NCI-H446 treated with DMSO at 0.1 percent for 48 hours (cell line): ENCODE results near the gene ZPR1.
"Not testable (repeated sequence)": the region's sequence is repeated elsewhere in the genome, so short reads cannot be mapped to it uniquely, and the experiment has no call there.

Source experiments
- DNase-seq: peaks from one replicate; lab custom pipeline; 2025; lab: John Stamatoyannopoulos, UW

The ZPR1 gene

DNA sequence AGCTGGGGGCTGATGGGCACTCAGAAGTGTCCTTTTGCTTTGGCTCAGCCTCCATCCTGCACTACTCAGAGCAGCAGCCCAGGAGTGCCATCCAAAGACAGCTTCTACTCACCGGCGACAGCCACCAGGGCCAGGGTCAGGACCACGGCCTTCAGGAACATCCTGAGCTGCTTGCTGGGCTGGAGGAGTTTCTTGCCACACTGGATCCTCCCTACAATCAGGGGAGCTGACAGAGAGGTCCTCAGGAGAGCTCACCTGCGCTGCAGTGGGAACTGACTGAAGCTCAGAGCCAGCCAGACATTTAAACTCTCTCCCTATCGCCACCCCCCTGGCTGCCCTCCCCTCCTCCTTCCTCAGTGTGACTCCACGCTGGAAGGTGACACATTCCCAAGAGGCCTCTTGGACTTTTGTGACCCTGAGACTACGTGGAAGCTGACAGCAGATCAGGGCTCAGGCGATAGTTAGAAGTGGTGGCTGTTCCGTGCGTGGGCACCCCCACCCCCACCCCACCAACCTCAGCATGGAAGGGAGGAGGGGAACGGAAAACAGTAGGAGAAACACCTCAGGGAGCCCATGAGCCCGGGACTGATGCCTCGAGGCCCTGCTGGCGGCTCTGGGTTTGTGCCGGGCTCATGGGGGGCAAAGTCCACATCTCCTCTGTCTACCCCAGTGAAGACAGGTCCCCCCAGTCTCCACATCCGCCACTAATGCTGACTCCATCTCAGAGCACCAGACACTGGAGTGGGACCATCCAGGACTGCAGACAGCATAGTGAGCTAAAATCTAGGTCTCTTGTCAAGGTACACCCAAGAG, 35.4 kb upstream of the ZPR1 start, which contains the start of gene APOA4:
TSS of gene APOA4 (minus strand) at position 274 of the 813 bp plus-strand sequence. CDS start at position 161, 113 bp downstream.
- no peak for DNase-seq

DNA sequence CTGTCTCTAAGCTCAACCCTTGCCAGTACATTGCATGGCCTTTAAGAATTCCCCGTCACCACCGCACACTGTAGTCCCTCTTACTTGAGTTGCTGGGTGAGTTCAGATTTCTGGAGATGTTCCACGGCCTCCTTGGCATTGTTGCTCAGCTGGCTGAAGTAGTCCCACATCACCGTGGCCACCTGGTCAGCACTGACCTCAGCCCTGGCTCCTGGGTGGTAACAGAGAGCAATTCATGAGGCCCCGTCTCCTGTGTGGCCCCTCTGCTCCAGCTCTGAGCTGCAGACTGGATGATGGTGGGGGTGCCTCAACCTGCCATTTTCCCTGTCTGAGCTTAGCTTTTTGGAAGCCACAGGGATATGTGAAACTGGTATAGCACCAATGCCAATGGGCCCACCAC, 34.8 kb upstream of the ZPR1 start:
- DNase-seq, result no peak

DNA sequence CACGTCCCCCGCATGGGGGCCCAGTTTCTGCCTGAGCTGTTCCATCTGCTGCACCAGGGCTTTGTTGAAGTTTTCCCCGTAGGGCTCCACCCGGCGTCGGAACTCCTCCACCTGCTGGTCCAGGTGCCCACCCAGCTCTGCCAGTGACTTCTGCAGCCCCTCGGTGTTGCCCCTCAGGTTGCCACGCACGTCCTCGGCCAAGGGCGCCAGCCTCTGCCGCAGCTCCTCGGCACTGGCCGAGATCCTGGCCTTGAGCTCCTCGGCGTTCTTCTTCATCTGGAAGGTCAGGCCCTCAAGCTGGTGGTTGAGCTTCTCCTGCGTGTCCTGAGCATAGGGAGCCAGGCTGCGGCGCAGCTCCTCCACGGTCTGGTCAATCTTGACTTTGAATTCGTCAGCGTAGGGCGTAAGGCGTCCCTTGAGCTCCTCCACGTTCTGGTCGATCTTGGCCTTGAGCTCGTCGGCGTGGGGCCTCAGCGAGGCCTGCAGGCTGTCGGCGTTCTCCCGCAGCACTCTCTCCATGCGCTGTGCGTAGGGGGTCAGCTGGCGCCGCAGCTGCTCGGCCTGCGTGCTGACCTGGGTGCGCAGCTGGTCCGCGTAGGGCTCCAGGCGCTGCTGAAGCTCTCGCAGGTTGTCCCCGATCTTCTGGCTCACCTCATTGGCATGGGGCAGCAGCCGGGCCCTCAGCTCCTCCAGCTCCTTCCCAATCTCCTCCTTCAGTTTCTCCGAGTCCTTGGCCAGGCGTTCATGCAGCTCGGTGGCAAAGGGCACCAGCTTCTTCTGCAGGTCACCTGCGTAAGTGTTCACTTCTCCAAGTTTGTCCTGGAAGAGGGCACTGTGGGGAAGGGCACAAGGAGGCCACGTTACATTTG, 33.5 kb upstream of the ZPR1 start:
- DNase-seq, result no peak

- no peak for DNase-seq
Observed at GRCh38 chr11:116819049-116819448, 31.2 kb upstream of the ZPR1 start.

GRCh38 chr11:116814502-116814901, 26.7 kb upstream of the ZPR1 start:
- DNase-seq, result no peak

- no peak for DNase-seq
Observed at GRCh38 chr11:116813781-116814471, 26.1 kb upstream of the ZPR1 start.

- DNase-seq, result no peak
Observed at GRCh38 chr11:116813170-116813569, 25.3 kb upstream of the ZPR1 start.

DNA sequence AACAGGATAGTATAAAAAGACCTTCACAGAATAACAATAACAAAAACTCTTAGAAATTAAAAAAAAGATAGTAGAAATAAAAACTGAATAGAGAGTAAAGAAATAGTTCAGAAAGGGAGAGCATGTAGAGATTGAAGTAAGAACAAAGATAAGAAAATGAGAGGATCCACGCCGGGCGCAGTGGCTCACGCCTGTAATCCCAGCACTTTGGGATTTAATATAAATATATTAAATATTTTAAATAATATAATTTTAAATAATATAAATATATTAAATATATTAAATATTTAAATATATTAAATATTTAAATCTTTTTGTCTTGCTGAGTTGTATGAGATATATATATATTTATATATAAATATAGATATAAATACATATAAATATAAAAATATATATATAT, 24.3 kb upstream of the ZPR1 start:
- DNase-seq, result no peak

DNA sequence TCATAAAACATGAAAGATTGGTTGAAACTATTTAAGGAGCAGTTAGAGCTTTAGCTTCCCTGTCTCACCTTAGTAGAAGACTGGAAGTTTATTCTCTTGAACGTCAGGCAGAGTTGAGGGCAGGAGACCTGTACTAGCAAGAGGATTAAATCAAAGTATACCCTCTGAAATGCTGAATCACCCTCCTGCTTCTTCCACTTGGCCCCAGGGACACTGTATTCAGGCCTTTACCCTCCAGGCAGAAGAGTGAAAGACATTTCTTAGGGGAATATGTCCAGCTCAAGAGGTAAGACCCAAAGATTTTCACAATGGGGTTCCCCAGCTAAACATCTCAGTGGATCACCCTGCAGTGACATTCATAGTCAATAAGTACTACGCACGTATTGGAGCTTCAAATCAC, 23.4 kb upstream of the ZPR1 start:
- no peak for DNase-seq

GRCh38 chr11:116808262-116809175, 20.7 kb upstream of the ZPR1 start:
- no peak for DNase-seq

DNA sequence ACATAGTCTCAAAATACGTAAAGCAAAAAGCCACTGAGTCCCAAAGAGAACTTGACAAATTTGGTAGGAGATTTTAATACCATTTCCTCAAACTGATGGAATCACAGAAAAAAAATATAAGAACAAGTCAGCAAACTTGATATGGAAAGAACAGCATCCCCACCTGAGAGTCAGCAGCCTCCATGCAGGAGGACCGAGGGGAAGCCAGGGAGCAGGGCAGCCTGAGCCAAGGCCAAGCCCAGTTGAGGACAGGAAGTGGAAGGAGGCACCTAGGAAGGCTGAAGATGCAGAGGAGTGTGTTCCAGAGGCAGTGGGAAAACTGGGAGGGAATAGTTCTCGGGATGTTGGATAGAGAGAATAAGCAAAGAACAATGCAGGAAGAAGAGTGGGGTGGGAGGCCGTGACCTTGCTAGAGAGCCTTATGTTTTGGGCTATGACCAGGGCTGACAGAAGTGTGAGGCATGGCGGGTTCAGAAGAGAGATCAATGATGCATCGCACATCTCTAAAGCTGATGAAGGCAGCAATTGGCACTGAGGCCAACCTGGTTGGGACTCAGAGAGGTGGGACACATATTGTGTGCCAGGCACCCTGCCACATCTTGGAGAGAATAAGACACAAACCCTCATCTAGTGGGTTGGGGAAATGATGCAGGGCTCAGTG, 19.9 kb upstream of the ZPR1 start:
- DNase-seq, result no peak

DNA sequence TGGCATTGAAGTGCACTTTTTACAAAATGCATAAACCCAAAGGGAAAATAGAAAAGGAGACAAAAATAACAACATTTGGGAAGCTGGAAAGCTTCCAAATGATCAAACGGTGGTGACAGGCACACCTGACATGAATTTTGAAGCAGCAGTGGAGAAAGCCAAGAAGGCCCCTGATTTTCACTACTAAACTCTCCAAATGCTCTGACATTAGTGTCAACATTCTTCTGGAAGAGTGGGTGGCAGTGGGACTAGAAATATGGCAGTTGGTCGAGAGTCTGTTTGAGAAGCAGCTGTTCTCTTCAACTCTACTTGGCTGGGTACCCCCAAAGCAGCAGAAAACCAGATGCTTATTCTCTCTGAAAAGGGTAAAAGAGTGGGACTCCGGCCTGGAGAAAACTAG, 16.2 kb upstream of the ZPR1 start:
- DNase-seq, result no peak

- DNase-seq, result not testable (repeated sequence)
Observed at GRCh38 chr11:116801662-116802061, 13.8 kb upstream of the ZPR1 start.

DNA sequence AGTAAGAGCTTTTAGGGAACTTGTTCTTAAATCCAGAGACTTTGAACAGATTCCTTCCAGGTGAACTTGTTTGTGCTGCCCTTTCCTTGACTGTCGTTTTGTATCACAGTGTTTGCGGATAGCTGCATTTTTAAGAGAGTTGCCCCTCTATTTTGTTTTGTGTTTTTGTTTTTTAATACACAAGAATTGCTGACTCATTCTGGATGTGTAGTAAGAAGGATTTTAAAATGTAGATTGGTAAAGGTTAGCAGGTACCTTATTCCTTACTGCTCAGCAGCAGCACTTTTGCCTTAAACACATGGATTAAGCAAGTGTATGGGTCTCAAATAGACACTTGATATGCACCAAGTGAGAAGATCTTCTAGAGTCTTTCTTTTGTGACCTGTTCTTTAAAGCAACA, 12.8 kb upstream of the ZPR1 start:
- DNase-seq, result no peak

- no peak for DNase-seq
Observed at GRCh38 chr11:116798368-116798767, 10.5 kb upstream of the ZPR1 start.

DNA sequence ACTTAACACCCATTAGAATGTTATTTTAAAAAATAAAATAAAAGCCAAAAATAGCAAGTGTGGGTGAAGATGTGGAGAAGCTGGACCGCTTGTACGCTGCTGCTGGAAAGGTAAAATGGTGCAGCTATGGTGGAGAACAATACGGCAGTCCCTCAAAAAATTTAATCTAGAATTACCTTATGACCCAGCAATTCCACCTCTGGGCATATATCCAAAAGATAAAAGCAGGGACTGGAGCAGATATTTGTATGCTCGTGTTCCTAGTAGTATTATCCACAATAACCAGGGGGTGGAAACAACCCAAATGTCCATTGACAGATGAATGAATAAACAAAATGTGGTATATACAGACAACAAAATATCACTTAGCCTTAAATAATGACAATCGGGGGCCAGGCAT, 10.0 kb upstream of the ZPR1 start:
- DNase-seq, result no peak

DNA sequence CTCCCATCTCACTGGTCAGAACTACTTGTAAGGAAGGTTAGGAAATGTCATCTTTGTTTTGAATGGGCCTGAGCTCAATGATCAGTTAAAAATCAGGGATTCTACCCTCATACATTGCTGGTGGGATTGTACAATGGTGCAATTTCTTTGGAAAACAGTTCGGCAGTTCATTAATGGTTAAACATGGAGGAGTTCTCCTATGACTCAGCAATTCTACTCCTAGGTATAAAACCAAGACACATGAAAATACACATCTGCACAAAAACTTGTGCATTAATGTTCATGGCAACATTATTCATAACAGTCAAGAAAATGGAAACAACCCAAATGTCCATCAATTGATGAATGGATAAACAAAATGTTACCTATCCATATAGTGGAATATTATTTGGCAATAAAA, 8.7 kb upstream of the ZPR1 start:
- no peak for DNase-seq

- DNase-seq, result no peak
Observed at GRCh38 chr11:116794851-116795250, 7.0 kb upstream of the ZPR1 start.

DNA sequence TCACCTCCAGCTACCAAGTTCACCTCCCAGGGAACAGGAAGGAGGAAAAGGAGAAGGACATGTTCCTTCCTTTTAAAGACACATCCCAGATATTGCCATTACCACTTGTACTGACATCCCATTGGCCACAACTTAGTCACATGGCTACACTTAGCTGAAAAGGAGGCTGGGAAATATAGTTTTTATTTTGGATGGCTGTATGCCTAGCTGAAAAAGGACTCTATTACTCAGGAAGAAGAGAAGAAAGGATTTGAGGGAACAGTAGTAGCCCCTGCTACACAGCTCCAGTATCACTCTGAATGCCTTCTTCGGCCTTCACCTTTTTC, 5.9 kb upstream of the ZPR1 start:
- no peak for DNase-seq

DNA sequence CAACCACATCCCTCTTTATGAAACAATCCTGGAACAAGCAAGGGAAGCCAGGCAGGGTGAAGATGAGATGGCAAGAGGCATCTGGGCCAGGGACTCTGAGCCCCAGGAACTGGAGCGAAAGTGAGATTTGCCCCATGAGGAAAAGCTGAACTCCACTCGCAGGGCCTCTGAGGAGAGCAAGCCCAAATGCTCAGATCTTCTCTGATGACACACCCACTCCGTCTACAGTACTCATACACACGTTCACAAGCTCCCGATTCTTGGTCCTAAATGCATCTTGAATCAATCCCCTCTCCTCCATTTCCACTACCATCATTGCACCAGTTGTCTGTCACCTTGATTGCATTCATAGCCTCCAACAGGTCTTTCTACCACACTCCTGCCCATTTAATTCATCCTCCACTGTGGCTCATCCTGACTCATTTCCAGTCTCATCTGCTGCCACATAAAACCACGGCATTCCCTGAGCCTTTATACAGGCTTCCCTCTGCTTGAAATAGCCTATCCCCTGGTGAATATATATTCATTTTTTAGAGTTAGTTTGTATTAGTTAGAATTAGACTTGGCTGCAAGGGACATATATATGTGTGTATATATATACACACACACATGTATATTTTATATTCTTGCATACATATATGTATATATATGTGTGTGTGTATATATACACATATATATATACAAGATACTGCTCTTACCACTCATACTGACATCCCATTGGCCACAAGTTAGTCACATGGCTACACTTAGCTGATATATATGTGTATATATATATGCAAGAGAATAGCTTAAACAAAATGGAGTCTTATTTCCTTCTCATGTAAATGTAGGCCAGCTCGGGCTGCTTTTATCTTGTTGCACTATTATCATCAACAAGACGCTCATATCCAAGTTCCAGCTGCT, 5.3 kb upstream of the ZPR1 start:
- no peak for DNase-seq
